ENCODE measurements around the gene SLC45A1. TPM values are rescaled to one million over a fixed set of nuclear protein-coding genes. Genes with fewer than 3 reads are reported as not detected.

Gene SLC45A1
- total and polyA plus RNA-seq, 2 of the 4 experiments (the other 2 are of a cell fraction): 0.72 to 3.9 TPM

- CTCF ChIA-PET: interaction anchor here (0.7 kb wide), 1 partner anchor 108 kb away, joined by 3 read pairs; no protein-coding TSS in a partner anchor
Observed at GRCh38 chr1:8285965-8286364, 31.9 kb upstream of the SLC45A1 start.

More at GRCh38 chr1:8285965-8286364, 31.9 kb upstream of the SLC45A1 start:
- no peak for ATAC-seq (ENCODE audit: low read depth)
- H3K14ac ChIP-seq (replicated peaks; ENCODE audit: low read depth, low read length): no peak overlapping the region
- no peak overlapping the region for H2AFZ ChIP-seq (replicated peaks; ENCODE audit: low read length, poor library complexity)
- H3K18ac ChIP-seq (ENCODE audit: low read depth, low read length): no peak overlapping the region
- DNase-seq: no peak
- H3K79me1 ChIP-seq (ENCODE audit: low read depth in 1 of 2, low read length in 2 of 2): no peaks in the 10 kb centered on the region
- peaks cover 4% of the 10 kb centered on the region; the same call in 1 of the 2 replicates for H3K4me1 ChIP-seq (ENCODE audit: control insufficient read depth, insufficient read depth, low read length)
- no peak overlapping the region for H3K27ac ChIP-seq (ENCODE audit: insufficient read depth, low read length)
- no peak overlapping the region for H3K23ac ChIP-seq (ENCODE audit: low read depth, low read length)
- H2AK9ac ChIP-seq (replicated peaks; ENCODE audit: low read depth, low read length, poor library complexity): no peak overlapping the region
- in situ Hi-C loops (cut with MboI; ENCODE audit: low sequenced_read_pairs) (no loop called here), intact Hi-C loops (cut with micrococcal nuclease) (no loop called here), dilution Hi-C loops (cut with HindIII; ENCODE audit: low sequenced_read_pairs, unreplicated experiment) (no loop called here)
- no peak overlapping the region for H3K4me3 ChIP-seq (ENCODE audit: insufficient read depth, low read depth, low read length)
- H4K20me1 ChIP-seq (ENCODE audit: insufficient read depth, low read length): no peaks in the 10 kb centered on the region
- H4K8ac ChIP-seq (ENCODE audit: low read depth in 2 of 2, low read length in 2 of 2): no peak overlapping the region
- no peaks in the 10 kb centered on the region for H3K36me3 ChIP-seq (ENCODE audit: control insufficient read depth, insufficient read depth, low read length)
- TF ChIP-seq ELK1 (IDR thresholded peaks at IDR 0.05; ENCODE audit: borderline replicate concordance, low read depth, low read length) (no peak), NFE2L2 (IDR thresholded peaks at IDR 0.05; ENCODE audit: low read depth, low read length) (no peak), MAZ (IDR thresholded peaks at IDR 0.05; ENCODE audit: borderline replicate concordance, low read depth, low read length) (no peak), MAFK (IDR thresholded peaks at IDR 0.05; ENCODE audit: low read depth, low read length) (peak; percentile 96), FOS (IDR thresholded peaks at IDR 0.05; ENCODE audit: low read depth, low read length) (no peak), POLR2A (IDR thresholded peaks at IDR 0.05; ENCODE audit: low read depth, low read length) (no peak), MXI1 (IDR thresholded peaks at IDR 0.05; ENCODE audit: borderline replicate concordance, low read depth, low read length) (no peak)
- H3K9me3 ChIP-seq (ENCODE audit: control insufficient read depth, insufficient read depth, low read length): no peaks in the 10 kb centered on the region
- H3K4me2 ChIP-seq (ENCODE audit: low read depth, low read length): no peak overlapping the region
- H4K91ac ChIP-seq (ENCODE audit: insufficient read depth, low read depth, low read length): no peak overlapping the region
- BruUV-seq (replicated peaks): no TSS peak
- H3K9me1 ChIP-seq (ENCODE audit: insufficient read depth, low read length): no peaks in the 10 kb centered on the region; the same call in 1 of the 2 replicates
- no peak overlapping the region for H2BK120ac ChIP-seq (ENCODE audit: low read depth, low read length)
- no peak overlapping the region for H2BK20ac ChIP-seq (ENCODE audit: low read depth, low read length)
- WGBS, 2 experiments (ENCODE audit: extremely low coverage in 2 of 2, insufficient read length in 1 of 2): no CpG with 5 or more reads among the region's 2 CpGs
- H3K4ac ChIP-seq (ENCODE audit: low read depth, low read length): no peak overlapping the region
- H3K27me3 ChIP-seq (ENCODE audit: control insufficient read depth, insufficient read depth, low read length): no peaks in the 10 kb centered on the region
- no peak overlapping the region for H4K5ac ChIP-seq (ENCODE audit: low read depth, low read length)
- H3K56ac ChIP-seq (ENCODE audit: extremely low read depth, insufficient read depth, low read length): no peak overlapping the region
- H2BK5ac ChIP-seq (ENCODE audit: low read depth, low read length, poor library complexity, severe bottlenecking): no peak overlapping the region
- no peak overlapping the region for H2AK5ac ChIP-seq (ENCODE audit: low read depth, low read length)
- H2BK15ac ChIP-seq (ENCODE audit: low read depth, low read length): no peak overlapping the region
- H3K9ac ChIP-seq (ENCODE audit: low read depth, low read length): no peak overlapping the region
- POLR2A ChIA-PET (ENCODE audit: unreplicated experiment): interaction anchor here (0.6 kb wide), 1 partner anchor 191 kb away, joined by 4 read pairs; no protein-coding TSS in a partner anchor

Data from IMR-90 (cell line).